ENCODE results near the gene NPLOC4. TPM values are rescaled to one million over a fixed set of nuclear protein-coding genes. Genes with fewer than 3 reads are reported as not detected.

NPLOC4 gene
- total RNA-seq, 1 experiment from 2014 or later: 83.9 TPM

DNA sequence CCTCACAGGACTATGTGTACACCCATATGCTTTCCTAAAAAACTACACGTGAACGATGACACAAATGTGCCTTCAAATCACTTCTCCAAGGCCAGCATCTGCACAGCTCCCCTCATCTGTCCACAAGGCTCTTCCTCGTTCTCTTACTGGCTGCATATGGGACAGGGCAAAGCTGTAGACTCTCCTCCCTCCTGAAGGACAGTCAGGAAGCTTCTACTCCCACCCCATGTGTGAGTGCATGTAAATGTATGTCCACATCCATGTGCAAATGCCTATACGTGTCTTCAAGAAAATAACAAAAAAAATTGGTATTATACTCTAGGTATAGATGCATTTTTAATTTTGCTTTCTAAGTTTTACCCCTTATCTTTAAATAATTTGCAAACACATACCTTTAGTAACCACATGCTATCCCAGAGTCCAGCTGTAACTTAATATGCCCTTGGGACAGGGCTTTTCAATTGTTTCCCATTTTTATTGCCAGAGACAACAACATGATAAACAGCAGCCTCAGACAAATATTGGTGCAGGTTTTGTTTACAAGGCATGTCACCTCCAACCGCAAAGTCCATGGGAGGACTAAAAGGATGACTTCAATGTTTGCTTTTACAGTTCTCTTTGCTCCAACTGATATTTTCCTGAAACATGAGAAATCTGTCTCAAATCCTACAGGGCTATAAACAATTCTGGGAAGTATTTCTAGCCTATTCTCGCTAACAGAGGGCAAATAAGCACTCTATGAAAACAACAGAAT lies 53.1 kb downstream of the NPLOC4 start:
- POLR2A ChIA-PET: interaction anchor here (1.2 kb wide), 1 partner anchor 100 kb away, joined by 4 read pairs; the partner anchor contains the start of genes ARL16 and HGS
- Mint-ChIP-seq H3K9me3 (ENCODE audit: unreplicated experiment) (no peaks in the 10 kb centered on the region), H3K4me3 (ENCODE audit: unreplicated experiment) (no peak overlapping the region), H3K27ac (ENCODE audit: low read depth, unreplicated experiment) (no peak overlapping the region), H3K27me3 (ENCODE audit: insufficient read depth, unreplicated experiment) (no peaks in the 10 kb centered on the region), H3K4me1 (ENCODE audit: insufficient read depth, unreplicated experiment) (peaks cover 13% of the 10 kb centered on the region), H3K36me3 (ENCODE audit: insufficient read depth, unreplicated experiment) (peaks cover 62% of the 10 kb centered on the region)
- BruUV-seq (replicated peaks): no TSS peak
- DNase-seq (ENCODE audit: unreplicated experiment): no peak
- TF ChIP-seq CTCF (IDR thresholded peaks at IDR 0.05; ENCODE audit: unreplicated experiment): no peak
- CTCF ChIA-PET: interaction anchor here (4.8 kb wide), 1 partner anchor 17 kb away, joined by 29 read pairs; no protein-coding TSS in a partner anchor
- intact Hi-C loops (cut with micrococcal nuclease): no loop called here

DNA sequence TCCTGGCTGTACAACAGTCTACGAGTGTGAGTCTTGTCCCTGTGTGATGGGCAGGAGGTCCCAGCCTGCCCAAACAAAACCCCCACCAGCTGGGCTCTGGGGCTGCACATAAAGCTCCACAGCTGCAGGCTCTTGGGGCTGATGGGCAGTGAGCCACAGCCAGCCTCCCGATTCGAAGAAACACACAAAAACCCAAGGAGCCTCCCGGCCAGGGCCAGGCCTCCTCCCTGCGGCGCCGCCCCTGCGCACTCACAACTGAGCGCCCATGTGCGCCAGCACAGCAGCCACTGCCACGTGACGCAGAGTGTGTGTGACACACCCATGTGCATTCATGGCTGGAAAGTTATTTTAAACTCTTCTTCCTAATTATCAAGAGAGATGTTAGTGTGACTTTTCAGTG lies 54.2 kb downstream of the NPLOC4 start:
- ChIA-PET POLR2A (interaction anchor here (1.7 kb wide), 1 partner anchor 31 kb away, joined by 4 read pairs; the partner anchor contains the start of gene FAAP100), CTCF (interaction anchor here (0.6 to 4.8 kb wide), 4 partner anchors 17 to 64 kb away, joined by 3 to 29 read pairs (median 5); no protein-coding TSS in a partner anchor)
- no peaks in the 10 kb centered on the region for H3K9me3 Mint-ChIP-seq (ENCODE audit: unreplicated experiment)
- peaks cover 57% of the 10 kb centered on the region for H3K36me3 Mint-ChIP-seq (ENCODE audit: insufficient read depth, unreplicated experiment)
- BruUV-seq (replicated peaks): no TSS peak
- peaks cover 22% of the 10 kb centered on the region for H3K4me1 Mint-ChIP-seq (ENCODE audit: insufficient read depth, unreplicated experiment)
- DNase-seq (ENCODE audit: unreplicated experiment): no peak
- H3K4me3 Mint-ChIP-seq (ENCODE audit: unreplicated experiment): no peak overlapping the region
- no peaks in the 10 kb centered on the region for H3K27me3 Mint-ChIP-seq (ENCODE audit: insufficient read depth, unreplicated experiment)
- no peak overlapping the region for H3K27ac Mint-ChIP-seq (ENCODE audit: low read depth, unreplicated experiment)
- no peak for TF ChIP-seq CTCF (IDR thresholded peaks at IDR 0.05; ENCODE audit: unreplicated experiment)
- intact Hi-C loops (cut with micrococcal nuclease): no loop called here

DNA sequence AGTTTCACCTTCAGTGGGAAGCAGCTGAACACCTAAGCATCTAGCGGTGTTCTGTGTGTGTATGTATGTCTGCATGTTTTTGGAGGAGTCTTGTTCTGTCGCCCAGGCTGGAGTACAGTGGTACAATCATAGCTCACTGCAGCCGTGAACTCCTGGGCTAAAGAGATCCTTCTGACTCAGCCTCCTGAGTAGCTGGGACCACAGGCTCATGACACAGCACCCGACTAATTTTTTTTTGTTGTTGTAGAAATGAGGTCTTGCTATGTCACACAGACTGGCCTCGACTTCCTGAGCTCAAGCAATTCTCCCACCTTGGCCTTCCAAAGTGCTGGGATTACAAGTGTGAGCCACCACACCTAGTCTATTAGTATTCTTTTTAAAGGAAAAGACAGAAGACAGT lies 54.6 kb downstream of the NPLOC4 start:
- CTCF ChIA-PET: interaction anchor here (0.6 to 4.8 kb wide), 4 partner anchors 16 to 64 kb away, joined by 3 to 29 read pairs (median 5); no protein-coding TSS in a partner anchor
- H3K27me3 Mint-ChIP-seq (ENCODE audit: insufficient read depth, unreplicated experiment): no peaks in the 10 kb centered on the region
- no peak for TF ChIP-seq CTCF (IDR thresholded peaks at IDR 0.05; ENCODE audit: unreplicated experiment)
- H3K4me3 Mint-ChIP-seq (ENCODE audit: unreplicated experiment): no peak overlapping the region
- no TSS peak for BruUV-seq (replicated peaks)
- intact Hi-C loops (cut with micrococcal nuclease): no loop called here
- no peak overlapping the region for H3K27ac Mint-ChIP-seq (ENCODE audit: low read depth, unreplicated experiment)
- POLR2A ChIA-PET: interaction anchor here (0.7 to 1.7 kb wide), 2 partner anchors 30 to 68 kb away, joined by 3 to 4 read pairs; partner anchors contain the start of gene FAAP100
- H3K9me3 Mint-ChIP-seq (ENCODE audit: unreplicated experiment): no peaks in the 10 kb centered on the region
- H3K4me1 Mint-ChIP-seq (ENCODE audit: insufficient read depth, unreplicated experiment): peaks cover 26% of the 10 kb centered on the region
- no peak for DNase-seq (ENCODE audit: unreplicated experiment)
- peaks cover 55% of the 10 kb centered on the region for H3K36me3 Mint-ChIP-seq (ENCODE audit: insufficient read depth, unreplicated experiment)

DNA sequence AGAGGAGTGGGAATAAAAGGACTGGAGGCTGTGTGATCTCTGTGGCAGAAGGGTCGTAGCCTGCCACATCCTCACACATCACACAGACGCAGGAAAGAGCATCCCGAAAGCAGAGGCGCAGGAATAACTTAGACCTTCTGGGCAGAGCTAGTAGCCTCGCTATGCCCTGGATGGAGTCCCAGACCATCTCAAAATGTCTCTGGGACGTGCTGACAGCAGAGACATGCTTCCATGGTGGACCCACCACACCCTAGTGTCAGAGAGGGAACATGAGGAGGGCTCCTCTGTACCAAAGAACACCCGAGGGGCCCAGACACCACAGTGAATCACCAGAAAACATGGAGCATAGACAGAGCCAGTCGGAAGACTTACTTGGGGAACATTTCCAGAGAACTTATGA lies 55.2 kb downstream of the NPLOC4 start:
- intact Hi-C loops (cut with micrococcal nuclease): no loop called here
- CTCF ChIA-PET: interaction anchor here (1.1 to 4.8 kb wide), 2 partner anchors 16 to 19 kb away, joined by 4 to 29 read pairs; no protein-coding TSS in a partner anchor
- no peak for TF ChIP-seq CTCF (IDR thresholded peaks at IDR 0.05; ENCODE audit: unreplicated experiment)
- peaks cover 32% of the 10 kb centered on the region for H3K4me1 Mint-ChIP-seq (ENCODE audit: insufficient read depth, unreplicated experiment)
- POLR2A ChIA-PET: interaction anchor here (0.7 to 1.7 kb wide), 2 partner anchors 30 to 68 kb away, joined by 3 to 4 read pairs; partner anchors contain the start of gene FAAP100
- peaks cover 51% of the 10 kb centered on the region for H3K36me3 Mint-ChIP-seq (ENCODE audit: insufficient read depth, unreplicated experiment)
- H3K27me3 Mint-ChIP-seq (ENCODE audit: insufficient read depth, unreplicated experiment): no peaks in the 10 kb centered on the region
- no peak for DNase-seq (ENCODE audit: unreplicated experiment)
- H3K27ac Mint-ChIP-seq (ENCODE audit: low read depth, unreplicated experiment): no peak overlapping the region
- no TSS peak for BruUV-seq (replicated peaks)
- H3K4me3 Mint-ChIP-seq (ENCODE audit: unreplicated experiment): no peak overlapping the region
- no peaks in the 10 kb centered on the region for H3K9me3 Mint-ChIP-seq (ENCODE audit: unreplicated experiment)
